PFSK-1 (cell line): Measurements from ENCODE around the gene ENTPD8.

Source experiments
- FOXP2 ChIP-seq: optimal IDR thresholded peaks from 2 replicates; pipeline ENCODE3; 2011; ENCODE audit warnings: borderline replicate concordance, control low read depth, inconsistent platforms; ENCODE audit not compliant: insufficient read depth; ENCODE audit errors: extremely low read length, extremely low read depth
- POLR2AphosphoS5 ChIP-seq: IDR thresholded peaks from 2 replicates; pipeline ENCODE4 v1.6.1; 2012; ENCODE audit warnings: low read depth, mild to moderate bottlenecking, control low read depth, low read length, moderate library complexity
- SIN3A ChIP-seq: IDR thresholded peaks from 2 replicates; pipeline ENCODE4 v1.6.1; 2012; ENCODE audit warnings: mild to moderate bottlenecking, low read length, moderate library complexity, borderline replicate concordance; ENCODE audit not compliant: insufficient read depth
- TAF1 ChIP-seq: IDR thresholded peaks from 2 replicates; pipeline ENCODE4 v1.6.1; 2012; ENCODE audit warnings: low read length, control low read depth, borderline replicate concordance; ENCODE audit not compliant: insufficient read depth
- TF ChIP-seq, protein P1 (sequence below), 2 experiments: IDR thresholded peaks; 2 replicates each; pipeline versions ENCODE4 v1.6.1 to v1.8.0; 2011 to 2012; ENCODE audit warnings: low read depth in 2 of 2, low read length in 2 of 2, control low read depth in 1 of 2, inconsistent platforms in 1 of 2, mild to moderate bottlenecking in 1 of 2, moderate library complexity in 1 of 2; ENCODE audit not compliant: insufficient read depth in 1 of 2

The ENTPD8 gene

DNA sequence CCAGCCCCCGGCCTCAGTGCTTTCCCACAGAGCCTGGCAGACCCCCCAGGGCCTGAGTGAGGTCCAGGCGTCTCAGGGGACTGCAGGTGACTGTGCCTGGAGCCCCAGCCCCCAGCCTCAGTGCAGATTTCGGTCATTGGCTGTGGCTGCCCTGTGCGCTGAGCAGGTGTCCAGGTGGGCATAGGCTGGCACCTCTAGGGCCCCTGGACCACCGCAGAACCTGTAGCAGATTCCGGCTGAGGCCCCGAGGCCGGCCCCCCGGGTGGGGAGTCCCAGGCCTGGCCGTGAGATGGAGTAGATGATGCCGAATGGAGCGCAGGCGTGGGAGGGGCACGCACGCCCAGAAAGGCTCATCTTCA lies 30.3 kb downstream of the ENTPD8 start:
- TF ChIP-seq TAF1 (no peak), FOXP2 (no peak), POLR2AphosphoS5 (no peak), SIN3A (no peak)
- TF ChIP-seq, protein P1, sequence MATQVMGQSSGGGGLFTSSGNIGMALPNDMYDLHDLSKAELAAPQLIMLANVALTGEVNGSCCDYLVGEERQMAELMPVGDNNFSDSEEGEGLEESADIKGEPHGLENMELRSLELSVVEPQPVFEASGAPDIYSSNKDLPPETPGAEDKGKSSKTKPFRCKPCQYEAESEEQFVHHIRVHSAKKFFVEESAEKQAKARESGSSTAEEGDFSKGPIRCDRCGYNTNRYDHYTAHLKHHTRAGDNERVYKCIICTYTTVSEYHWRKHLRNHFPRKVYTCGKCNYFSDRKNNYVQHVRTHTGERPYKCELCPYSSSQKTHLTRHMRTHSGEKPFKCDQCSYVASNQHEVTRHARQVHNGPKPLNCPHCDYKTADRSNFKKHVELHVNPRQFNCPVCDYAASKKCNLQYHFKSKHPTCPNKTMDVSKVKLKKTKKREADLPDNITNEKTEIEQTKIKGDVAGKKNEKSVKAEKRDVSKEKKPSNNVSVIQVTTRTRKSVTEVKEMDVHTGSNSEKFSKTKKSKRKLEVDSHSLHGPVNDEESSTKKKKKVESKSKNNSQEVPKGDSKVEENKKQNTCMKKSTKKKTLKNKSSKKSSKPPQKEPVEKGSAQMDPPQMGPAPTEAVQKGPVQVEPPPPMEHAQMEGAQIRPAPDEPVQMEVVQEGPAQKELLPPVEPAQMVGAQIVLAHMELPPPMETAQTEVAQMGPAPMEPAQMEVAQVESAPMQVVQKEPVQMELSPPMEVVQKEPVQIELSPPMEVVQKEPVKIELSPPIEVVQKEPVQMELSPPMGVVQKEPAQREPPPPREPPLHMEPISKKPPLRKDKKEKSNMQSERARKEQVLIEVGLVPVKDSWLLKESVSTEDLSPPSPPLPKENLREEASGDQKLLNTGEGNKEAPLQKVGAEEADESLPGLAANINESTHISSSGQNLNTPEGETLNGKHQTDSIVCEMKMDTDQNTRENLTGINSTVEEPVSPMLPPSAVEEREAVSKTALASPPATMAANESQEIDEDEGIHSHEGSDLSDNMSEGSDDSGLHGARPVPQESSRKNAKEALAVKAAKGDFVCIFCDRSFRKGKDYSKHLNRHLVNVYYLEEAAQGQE (IDR thresholded peaks at IDR 0.05; ENCODE audit: insufficient read depth in 1 of 2, low read depth in 2 of 2, low read length in 2 of 2) = no peak

- TF ChIP-seq TAF1 = no peak
- no peak for TF ChIP-seq SIN3A
- TF ChIP-seq FOXP2 = no peak
- TF ChIP-seq POLR2AphosphoS5 = no peak
- TF ChIP-seq, protein P1 (IDR thresholded peaks at IDR 0.05; ENCODE audit: insufficient read depth in 1 of 2, low read depth in 2 of 2, low read length in 2 of 2) = no peak
Measured at GRCh38 chr9:137409515-137409914, 31.6 kb downstream of the ENTPD8 start.

DNA sequence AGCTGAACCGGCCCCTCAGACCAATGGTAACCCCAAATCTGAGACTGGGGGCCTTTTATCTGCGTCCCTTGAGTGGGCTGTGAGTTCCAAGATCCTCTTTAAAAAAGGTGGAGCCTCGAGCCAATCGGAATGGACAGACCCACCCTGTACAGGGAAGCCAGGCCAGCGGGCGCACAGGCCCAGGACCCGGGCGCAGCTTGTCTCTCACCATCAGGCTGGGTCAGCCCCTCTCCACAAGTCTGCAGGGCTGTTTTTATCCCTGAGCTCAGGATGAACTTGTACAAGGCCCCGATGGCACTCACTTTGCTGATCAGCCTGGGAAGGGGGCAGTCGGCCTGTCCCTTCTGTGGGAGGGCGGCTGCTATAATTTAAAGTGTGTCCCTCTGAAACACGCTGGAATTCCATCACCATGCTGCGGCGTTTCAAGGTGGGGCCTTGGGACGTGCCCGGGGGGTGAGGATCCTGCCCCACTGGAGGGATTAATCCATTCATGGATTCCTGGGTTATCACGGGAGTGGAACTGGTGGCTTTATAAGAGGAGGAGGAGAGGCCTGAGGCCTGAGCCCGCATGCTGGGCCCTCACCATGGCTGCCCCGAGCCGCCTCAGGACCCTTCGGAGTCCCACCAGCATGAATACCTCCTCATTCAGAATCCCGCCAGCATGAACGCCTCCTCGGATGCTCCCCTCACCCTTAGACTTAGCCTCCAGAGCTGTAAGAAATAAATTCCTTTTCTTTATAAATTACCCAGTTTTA lies 32.3 kb downstream of the ENTPD8 start:
- no peak for TF ChIP-seq TAF1
- no peak for TF ChIP-seq FOXP2
- TF ChIP-seq, protein P1 (IDR thresholded peaks at IDR 0.05; ENCODE audit: insufficient read depth in 1 of 2, low read depth in 2 of 2, low read length in 2 of 2) = no peak
- TF ChIP-seq POLR2AphosphoS5 = no peak
- no peak for TF ChIP-seq SIN3A

GRCh38 chr9:137407590-137408300 lies 33.4 kb downstream of the ENTPD8 start:
- TF ChIP-seq FOXP2 (no peak), SIN3A (no peak), POLR2AphosphoS5 (no peak), TAF1 (no peak)
- TF ChIP-seq, protein P1 (IDR thresholded peaks at IDR 0.05; ENCODE audit: insufficient read depth in 1 of 2, low read depth in 2 of 2, low read length in 2 of 2) = no peak
